GM12878 (cell line): ENCODE data around the gene SYT1.

ENCODE experiments used
- HDAC2 ChIP-seq: fragments of 200-600 bp; sonication (generic); IDR thresholded peaks from 2 replicates; pipeline ENCODE4 v1.6.1; 2017
- JUNB ChIP-seq: IDR thresholded peaks from 2 replicates; pipeline ENCODE4 v1.6.1; 2016; ENCODE audit warnings: antibody characterized with exemption, mild to moderate bottlenecking
- PAX5 ChIP-seq: IDR thresholded peaks from 2 replicates; pipeline ENCODE4 v1.6.1; 2011; ENCODE audit warnings: low read depth, low read length, borderline replicate concordance
- POLR2A ChIP-seq: IDR thresholded peaks from 2 replicates; pipeline ENCODE4 v1.6.1; 2011; ENCODE audit warnings: low read depth, mild to moderate bottlenecking, low read length
- TF ChIP-seq, protein P1 (sequence below): fragments of 450-650 bp; IDR thresholded peaks from 2 replicates; pipeline ENCODE4 v1.6.1; 2014; ENCODE audit warnings: mild to moderate bottlenecking
- TF ChIP-seq, protein P2 (sequence below): fragments of 450-650 bp; IDR thresholded peaks from 2 replicates; pipeline ENCODE4 v1.6.1; 2017; ENCODE audit warnings: antibody characterized with exemption, mild to moderate bottlenecking, moderate library complexity

DNA sequence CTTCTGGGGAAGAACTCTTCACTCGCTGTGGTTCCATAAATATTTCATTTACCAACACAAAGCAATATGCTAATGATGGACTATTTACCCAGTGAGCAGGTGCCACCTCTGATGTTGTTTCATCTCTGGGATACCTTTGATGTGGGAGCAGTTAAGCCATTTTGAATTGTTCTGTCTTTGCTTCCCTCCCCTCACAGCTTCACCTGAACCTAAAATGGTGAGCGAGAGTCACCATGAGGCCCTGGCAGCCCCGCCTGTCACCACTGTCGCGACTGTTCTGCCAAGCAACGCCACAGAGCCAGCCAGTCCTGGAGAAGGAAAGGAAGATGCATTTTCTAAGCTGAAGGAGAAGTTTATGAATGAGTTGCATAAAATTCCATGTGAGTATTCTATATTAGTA is 352.7 kb downstream of the SYT1 start:
- TF ChIP-seq POLR2A (no peak), PAX5 (no peak), HDAC2 (no peak), JUNB (no peak)
- TF ChIP-seq, protein P1, sequence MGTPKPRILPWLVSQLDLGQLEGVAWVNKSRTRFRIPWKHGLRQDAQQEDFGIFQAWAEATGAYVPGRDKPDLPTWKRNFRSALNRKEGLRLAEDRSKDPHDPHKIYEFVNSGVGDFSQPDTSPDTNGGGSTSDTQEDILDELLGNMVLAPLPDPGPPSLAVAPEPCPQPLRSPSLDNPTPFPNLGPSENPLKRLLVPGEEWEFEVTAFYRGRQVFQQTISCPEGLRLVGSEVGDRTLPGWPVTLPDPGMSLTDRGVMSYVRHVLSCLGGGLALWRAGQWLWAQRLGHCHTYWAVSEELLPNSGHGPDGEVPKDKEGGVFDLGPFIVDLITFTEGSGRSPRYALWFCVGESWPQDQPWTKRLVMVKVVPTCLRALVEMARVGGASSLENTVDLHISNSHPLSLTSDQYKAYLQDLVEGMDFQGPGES, result no peak
- TF ChIP-seq, protein P2, sequence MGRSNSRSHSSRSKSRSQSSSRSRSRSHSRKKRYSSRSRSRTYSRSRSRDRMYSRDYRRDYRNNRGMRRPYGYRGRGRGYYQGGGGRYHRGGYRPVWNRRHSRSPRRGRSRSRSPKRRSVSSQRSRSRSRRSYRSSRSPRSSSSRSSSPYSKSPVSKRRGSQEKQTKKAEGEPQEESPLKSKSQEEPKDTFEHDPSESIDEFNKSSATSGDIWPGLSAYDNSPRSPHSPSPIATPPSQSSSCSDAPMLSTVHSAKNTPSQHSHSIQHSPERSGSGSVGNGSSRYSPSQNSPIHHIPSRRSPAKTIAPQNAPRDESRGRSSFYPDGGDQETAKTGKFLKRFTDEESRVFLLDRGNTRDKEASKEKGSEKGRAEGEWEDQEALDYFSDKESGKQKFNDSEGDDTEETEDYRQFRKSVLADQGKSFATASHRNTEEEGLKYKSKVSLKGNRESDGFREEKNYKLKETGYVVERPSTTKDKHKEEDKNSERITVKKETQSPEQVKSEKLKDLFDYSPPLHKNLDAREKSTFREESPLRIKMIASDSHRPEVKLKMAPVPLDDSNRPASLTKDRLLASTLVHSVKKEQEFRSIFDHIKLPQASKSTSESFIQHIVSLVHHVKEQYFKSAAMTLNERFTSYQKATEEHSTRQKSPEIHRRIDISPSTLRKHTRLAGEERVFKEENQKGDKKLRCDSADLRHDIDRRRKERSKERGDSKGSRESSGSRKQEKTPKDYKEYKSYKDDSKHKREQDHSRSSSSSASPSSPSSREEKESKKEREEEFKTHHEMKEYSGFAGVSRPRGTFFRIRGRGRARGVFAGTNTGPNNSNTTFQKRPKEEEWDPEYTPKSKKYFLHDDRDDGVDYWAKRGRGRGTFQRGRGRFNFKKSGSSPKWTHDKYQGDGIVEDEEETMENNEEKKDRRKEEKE, result no peak
